SK-N-SH treated with all-trans-retinoic acid at 6 μM for 48 hours (cell line): ENCODE data around the gene TMC3.

Source experiments
- ATAC-seq: fragments of 200-7000 bp; cut with Tn5 transposase; 3 replicates; pipeline ENCODE4 v1.9.1; 2020; ENCODE audit warnings: mild to moderate bottlenecking, moderate library complexity
- ARNTL ChIP-seq: fragments of 450-650 bp; formaldehyde crosslinking; IDR thresholded peaks from 2 replicates; pipeline ENCODE4 v1.5.0; 2020; ENCODE audit warnings: low read depth, mild to moderate bottlenecking, moderate library complexity, borderline replicate concordance
- BACH2 ChIP-seq: fragments of 250-450 bp; sonication (Bioruptor Pico); IDR thresholded peaks from 2 replicates; pipeline ENCODE4 v1.9.0; 2021; ENCODE audit warnings: mild to moderate bottlenecking, borderline replicate concordance
- CSDC2 ChIP-seq: fragments of 250-450 bp; sonication (Bioruptor Pico); IDR thresholded peaks from 2 replicates; pipeline ENCODE4 v1.5.0; 2020; ENCODE audit warnings: mild to moderate bottlenecking, moderate library complexity
- ESRRG ChIP-seq: fragments of 250-450 bp; sonication (Bioruptor Pico); IDR thresholded peaks from 2 replicates; pipeline ENCODE4 v1.6.1; 2021; ENCODE audit warnings: mild to moderate bottlenecking
- GLIS3 ChIP-seq: fragments of 250-450 bp; sonication (Bioruptor Pico); IDR thresholded peaks from 2 replicates; pipeline ENCODE4 v1.5.0; 2020; ENCODE audit warnings: mild to moderate bottlenecking, moderate library complexity
- ISL1 ChIP-seq: fragments of 250-450 bp; sonication (Bioruptor Pico); IDR thresholded peaks from 2 replicates; pipeline ENCODE4 v2.1.2; 2022; ENCODE audit warnings: mild to moderate bottlenecking, moderate library complexity
- OSR1 ChIP-seq: fragments of 250-450 bp; sonication (Bioruptor Pico); IDR thresholded peaks from 2 replicates; pipeline ENCODE4 v1.8.0; 2022; ENCODE audit warnings: moderate library complexity, mild to moderate bottlenecking, inconsistent platforms
- PPARA ChIP-seq: fragments of 250-450 bp; sonication (Bioruptor Pico); IDR thresholded peaks from 2 replicates; pipeline ENCODE4 v1.5.0; 2020; ENCODE audit warnings: mild to moderate bottlenecking, borderline replicate concordance
- RARB ChIP-seq: fragments of 250-450 bp; sonication (Bioruptor Pico); IDR thresholded peaks from 2 replicates; pipeline ENCODE4 v1.8.0; 2021; ENCODE audit warnings: mild to moderate bottlenecking, moderate library complexity
- SNAI2 ChIP-seq: fragments of 250-450 bp; sonication (Bioruptor Pico); IDR thresholded peaks from 2 replicates; pipeline ENCODE4 v1.5.0; 2020; ENCODE audit warnings: mild to moderate bottlenecking, moderate library complexity
- TCF4 ChIP-seq: fragments of 250-450 bp; sonication (Bioruptor Pico); IDR thresholded peaks from 2 replicates; pipeline ENCODE4 v1.8.0; 2021; ENCODE audit warnings: mild to moderate bottlenecking, moderate library complexity, borderline replicate concordance
- TOX ChIP-seq: fragments of 250-450 bp; sonication (Bioruptor Pico); IDR thresholded peaks from 2 replicates; pipeline ENCODE4 v1.8.0; 2021; ENCODE audit warnings: mild to moderate bottlenecking, moderate library complexity, borderline replicate concordance
- TSHZ2 ChIP-seq: fragments of 250-450 bp; sonication (Bioruptor Pico); IDR thresholded peaks from 2 replicates; pipeline ENCODE4 v1.5.0; 2020; ENCODE audit warnings: mild to moderate bottlenecking, moderate library complexity
- ZC3H10 ChIP-seq: fragments of 250-450 bp; sonication (Bioruptor Pico); IDR thresholded peaks from 2 replicates; pipeline ENCODE4 v1.5.1; 2021; ENCODE audit warnings: mild to moderate bottlenecking, moderate library complexity
- ZFP3 ChIP-seq: fragments of 250-450 bp; sonication (Bioruptor Pico); IDR thresholded peaks from 2 replicates; pipeline ENCODE4 v1.5.0; 2020; ENCODE audit warnings: mild to moderate bottlenecking, moderate library complexity
- ZFP30 ChIP-seq: fragments of 450-650 bp; formaldehyde crosslinking; IDR thresholded peaks from 2 replicates; pipeline ENCODE4 v1.5.0; 2022; ENCODE audit warnings: mild to moderate bottlenecking, moderate library complexity
- ZNF70 ChIP-seq: fragments of 450-650 bp; formaldehyde crosslinking; IDR thresholded peaks from 2 replicates; pipeline ENCODE4 v1.5.0; 2020; ENCODE audit warnings: mild to moderate bottlenecking, moderate library complexity
- TF ChIP-seq, protein P1 (sequence below): fragments of 250-450 bp; sonication (Bioruptor Pico); IDR thresholded peaks from 2 replicates; pipeline ENCODE4 v1.5.1; 2021; ENCODE audit warnings: mild to moderate bottlenecking, moderate library complexity
- TF ChIP-seq, protein P2 (sequence below): fragments of 250-450 bp; sonication (Bioruptor Pico); IDR thresholded peaks from 2 replicates; pipeline ENCODE4 v1.5.1; 2020; ENCODE audit warnings: low read depth, mild to moderate bottlenecking, moderate library complexity
- TF ChIP-seq, protein P3 (sequence below): fragments of 250-450 bp; sonication (Bioruptor Pico); IDR thresholded peaks from 2 replicates; pipeline ENCODE4 v1.8.0; 2020; ENCODE audit warnings: mild to moderate bottlenecking, moderate library complexity, borderline replicate concordance

The TMC3 gene

DNA sequence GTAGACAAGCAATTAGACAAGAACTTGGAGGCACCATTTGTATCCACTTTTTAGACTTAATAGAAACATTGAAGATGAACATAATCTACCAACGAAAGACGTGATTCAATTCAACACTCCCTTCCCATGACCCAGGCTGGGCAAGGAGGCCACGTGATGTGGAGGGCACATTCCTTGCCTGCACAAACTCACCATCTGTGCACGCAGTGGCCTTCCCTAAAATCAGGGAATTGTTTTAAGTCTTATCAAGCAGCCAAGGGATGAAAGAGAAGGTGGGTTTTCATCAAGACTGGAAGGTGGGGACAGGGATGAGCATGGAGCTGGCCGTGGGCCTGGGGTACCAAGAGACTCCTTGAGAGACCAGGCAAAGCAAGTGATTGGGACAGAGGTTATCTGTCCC, 63.5 kb downstream of the TMC3 start:
- TF ChIP-seq CSDC2 (CRISPR knock-in tag) (no peak), RARB (CRISPR knock-in tag) (no peak), BACH2 (CRISPR knock-in tag) (no peak), TSHZ2 (CRISPR knock-in tag) (no peak), ZC3H10 (CRISPR knock-in tag) (no peak)
- ATAC-seq, result no peak

DNA sequence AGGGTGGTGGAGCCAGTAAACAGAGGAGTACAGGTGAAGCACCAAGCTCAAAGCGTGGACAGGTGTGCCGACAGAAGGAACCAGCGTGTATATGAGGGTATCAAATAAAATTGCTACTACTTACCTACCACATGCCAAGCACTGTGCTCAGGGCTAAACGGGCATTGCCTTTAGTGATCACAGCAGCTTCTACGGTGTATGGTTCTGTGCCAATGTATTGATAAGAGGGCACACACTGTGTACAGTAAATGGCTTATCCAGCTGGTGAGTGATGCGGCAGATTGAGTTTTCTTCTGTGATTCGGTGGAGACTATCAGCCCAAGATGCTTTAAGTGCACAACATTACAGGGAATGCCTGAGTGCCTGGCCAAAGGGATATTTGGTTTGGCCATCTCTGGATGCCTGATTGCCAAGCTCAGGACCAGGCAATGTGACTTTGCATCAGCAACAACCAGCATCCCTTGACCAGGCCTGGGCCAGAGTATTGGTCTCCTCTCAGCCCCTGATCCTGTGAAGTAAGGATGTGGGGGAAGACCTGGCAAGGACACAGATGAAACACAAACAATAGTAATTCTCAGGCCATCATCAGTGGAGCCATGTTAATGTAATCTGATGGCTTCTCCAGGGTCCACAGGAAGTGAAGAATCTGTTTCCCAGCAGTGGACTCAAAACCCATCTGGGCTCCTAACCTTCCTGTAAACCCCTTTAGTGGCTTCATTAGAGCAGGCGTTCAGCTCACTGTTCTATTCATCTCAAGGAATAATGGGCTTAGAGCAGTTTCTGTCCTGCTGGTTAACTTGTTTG, 64.2 kb downstream of the TMC3 start:
- TF ChIP-seq ZFP3 (CRISPR knock-in tag) (no peak), TOX (no peak), TCF4 (no peak), OSR1 (CRISPR knock-in tag) (no peak), CSDC2 (CRISPR knock-in tag) (no peak), ZC3H10 (CRISPR knock-in tag) (no peak), ESRRG (CRISPR knock-in tag) (no peak), RARB (CRISPR knock-in tag) (no peak), ARNTL (no peak), ISL1 (CRISPR knock-in tag) (no peak), BACH2 (CRISPR knock-in tag) (no peak), ZFP30 (no peak), SNAI2 (no peak), PPARA (CRISPR knock-in tag) (no peak), GLIS3 (CRISPR knock-in tag) (no peak)
- TF ChIP-seq, protein P1, sequence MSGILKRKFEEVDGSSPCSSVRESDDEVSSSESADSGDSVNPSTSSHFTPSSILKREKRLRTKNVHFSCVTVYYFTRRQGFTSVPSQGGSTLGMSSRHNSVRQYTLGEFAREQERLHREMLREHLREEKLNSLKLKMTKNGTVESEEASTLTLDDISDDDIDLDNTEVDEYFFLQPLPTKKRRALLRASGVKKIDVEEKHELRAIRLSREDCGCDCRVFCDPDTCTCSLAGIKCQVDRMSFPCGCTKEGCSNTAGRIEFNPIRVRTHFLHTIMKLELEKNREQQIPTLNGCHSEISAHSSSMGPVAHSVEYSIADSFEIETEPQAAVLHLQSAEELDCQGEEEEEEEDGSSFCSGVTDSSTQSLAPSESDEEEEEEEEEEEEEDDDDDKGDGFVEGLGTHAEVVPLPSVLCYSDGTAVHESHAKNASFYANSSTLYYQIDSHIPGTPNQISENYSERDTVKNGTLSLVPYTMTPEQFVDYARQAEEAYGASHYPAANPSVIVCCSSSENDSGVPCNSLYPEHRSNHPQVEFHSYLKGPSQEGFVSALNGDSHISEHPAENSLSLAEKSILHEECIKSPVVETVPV, result no peak
- TF ChIP-seq, protein P2, sequence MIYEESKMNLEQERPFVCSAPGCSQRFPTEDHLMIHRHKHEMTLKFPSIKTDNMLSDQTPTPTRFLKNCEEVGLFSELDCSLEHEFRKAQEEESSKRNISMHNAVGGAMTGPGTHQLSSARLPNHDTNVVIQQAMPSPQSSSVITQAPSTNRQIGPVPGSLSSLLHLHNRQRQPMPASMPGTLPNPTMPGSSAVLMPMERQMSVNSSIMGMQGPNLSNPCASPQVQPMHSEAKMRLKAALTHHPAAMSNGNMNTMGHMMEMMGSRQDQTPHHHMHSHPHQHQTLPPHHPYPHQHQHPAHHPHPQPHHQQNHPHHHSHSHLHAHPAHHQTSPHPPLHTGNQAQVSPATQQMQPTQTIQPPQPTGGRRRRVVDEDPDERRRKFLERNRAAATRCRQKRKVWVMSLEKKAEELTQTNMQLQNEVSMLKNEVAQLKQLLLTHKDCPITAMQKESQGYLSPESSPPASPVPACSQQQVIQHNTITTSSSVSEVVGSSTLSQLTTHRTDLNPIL (CRISPR knock-in tag), result no peak
- no peak for ATAC-seq

- TF ChIP-seq, protein P1, result no peak
- no peak for TF ChIP-seq CSDC2 (CRISPR knock-in tag)
- TF ChIP-seq BACH2 (CRISPR knock-in tag), result no peak
- TF ChIP-seq ZFP3 (CRISPR knock-in tag), result no peak
- TF ChIP-seq TOX, result no peak
- TF ChIP-seq TCF4, result no peak
- no peak for TF ChIP-seq ESRRG (CRISPR knock-in tag)
- TF ChIP-seq, protein P2 (CRISPR knock-in tag), result no peak
- no peak for TF ChIP-seq ZNF70
- TF ChIP-seq ZC3H10 (CRISPR knock-in tag), result no peak
- no peak for TF ChIP-seq ARNTL
Measured at GRCh38 chr15:81308260-81308659, 65.8 kb downstream of the TMC3 start.

GRCh38 chr15:81304226-81304625, 69.8 kb downstream of the TMC3 start:
- peak; percentile 52 for ATAC-seq
- TF ChIP-seq TSHZ2 (CRISPR knock-in tag), result no peak
- no peak for TF ChIP-seq PPARA (CRISPR knock-in tag)
- no peak for TF ChIP-seq CSDC2 (CRISPR knock-in tag)
- no peak for TF ChIP-seq ARNTL
- TF ChIP-seq ISL1 (CRISPR knock-in tag), result no peak
- no peak for TF ChIP-seq ZFP3 (CRISPR knock-in tag)
- TF ChIP-seq BACH2 (CRISPR knock-in tag), result no peak
- TF ChIP-seq, protein P3, sequence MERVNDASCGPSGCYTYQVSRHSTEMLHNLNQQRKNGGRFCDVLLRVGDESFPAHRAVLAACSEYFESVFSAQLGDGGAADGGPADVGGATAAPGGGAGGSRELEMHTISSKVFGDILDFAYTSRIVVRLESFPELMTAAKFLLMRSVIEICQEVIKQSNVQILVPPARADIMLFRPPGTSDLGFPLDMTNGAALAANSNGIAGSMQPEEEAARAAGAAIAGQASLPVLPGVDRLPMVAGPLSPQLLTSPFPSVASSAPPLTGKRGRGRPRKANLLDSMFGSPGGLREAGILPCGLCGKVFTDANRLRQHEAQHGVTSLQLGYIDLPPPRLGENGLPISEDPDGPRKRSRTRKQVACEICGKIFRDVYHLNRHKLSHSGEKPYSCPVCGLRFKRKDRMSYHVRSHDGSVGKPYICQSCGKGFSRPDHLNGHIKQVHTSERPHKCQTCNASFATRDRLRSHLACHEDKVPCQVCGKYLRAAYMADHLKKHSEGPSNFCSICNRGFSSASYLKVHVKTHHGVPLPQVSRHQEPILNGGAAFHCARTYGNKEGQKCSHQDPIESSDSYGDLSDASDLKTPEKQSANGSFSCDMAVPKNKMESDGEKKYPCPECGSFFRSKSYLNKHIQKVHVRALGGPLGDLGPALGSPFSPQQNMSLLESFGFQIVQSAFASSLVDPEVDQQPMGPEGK, result no peak
- TF ChIP-seq SNAI2, result no peak

More at GRCh38 chr15:81308260-81308659, 65.8 kb downstream of the TMC3 start:
- ATAC-seq, result no peak
